ENCODE data around the gene EXOC4.

DNA sequence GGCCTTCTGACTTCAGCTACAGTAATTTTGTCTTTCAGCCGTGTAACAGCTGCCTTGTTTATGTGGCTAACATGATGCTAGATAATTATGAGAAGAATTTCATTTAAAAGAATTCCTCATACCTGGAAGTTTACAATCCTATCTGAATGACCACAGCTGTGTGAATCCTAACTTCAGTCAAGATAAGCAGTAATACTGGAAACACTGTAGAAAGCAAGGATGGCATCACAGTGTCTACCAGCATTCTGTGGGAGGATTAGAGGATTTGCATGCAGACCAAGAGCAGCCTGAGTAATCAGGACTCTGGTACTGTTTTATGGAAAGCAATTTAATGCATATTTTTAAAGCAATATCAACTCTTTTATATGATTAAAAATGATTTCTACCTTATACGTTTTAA, 282.4 kb downstream of the EXOC4 start:
- TF ChIP-seq CTCF (IDR thresholded peaks at IDR 0.05) (no peak), POLR2A (IDR thresholded peaks at IDR 0.05) (no peak), POLR2AphosphoS5 (IDR thresholded peaks at IDR 0.05; ENCODE audit: insufficient read depth in 1 of 2, low read depth in 1 of 2) (no peak)

All from vagina (tissue), 2 donors.